Daoy (cell line): Measurements from ENCODE around the gene SDR9C7. TPM values are rescaled to one million over a fixed set of nuclear protein-coding genes. Genes with fewer than 3 reads are reported as not detected.
"Not testable (repeated sequence)": the region's sequence is repeated elsewhere in the genome, so short reads cannot be mapped to it uniquely, and the experiment has no call there.

Experiments used
- DNase-seq: peaks from one replicate; pipeline ENCODE4 v3.0.0-alpha.2; 2015; ENCODE audit warnings: low read depth
- total RNA-seq: library from RNA; depleted of rRNA; stranded (reverse); fragments of >200 nt; shearing (Covaris generic); gene quantifications from 2 replicates; pipeline ENCODE4 v1.2.3, GENCODE V29; 2014

SDR9C7 gene
- total RNA-seq, 1 experiment from 2014 or later: not detected

GRCh38 chr12:56953314-56953713 is 19.1 kb upstream of the SDR9C7 start:
- DNase-seq: no peak

- no peak for DNase-seq
Observed at GRCh38 chr12:56951582-56952339, 17.6 kb upstream of the SDR9C7 start.

GRCh38 chr12:56948881-56949280 is 14.7 kb upstream of the SDR9C7 start:
- no peak for DNase-seq

GRCh38 chr12:56948457-56948777 is 14.2 kb upstream of the SDR9C7 start:
- no peak for DNase-seq

GRCh38 chr12:56947633-56948456 is 13.6 kb upstream of the SDR9C7 start:
- DNase-seq: no peak

GRCh38 chr12:56943878-56944277 is 9.7 kb upstream of the SDR9C7 start:
- no peak for DNase-seq

GRCh38 chr12:56943374-56943773 is 9.2 kb upstream of the SDR9C7 start:
- DNase-seq: not testable (repeated sequence)

- DNase-seq: peak; percentile 52
Observed at GRCh38 chr12:56941299-56942017, 7.2 kb upstream of the SDR9C7 start.

- DNase-seq: not testable (repeated sequence)
Observed at GRCh38 chr12:56940942-56941298, 6.7 kb upstream of the SDR9C7 start.

GRCh38 chr12:56935752-56936151 is 1.5 kb upstream of the SDR9C7 start:
- no peak for DNase-seq

- DNase-seq: no peak
Observed at GRCh38 chr12:56935157-56935556, 949 bp upstream of the SDR9C7 start.

GRCh38 chr12:56932867-56933266 is 1.3 kb downstream of the SDR9C7 start:
- no peak for DNase-seq

GRCh38 chr12:56932146-56932545 is 2.1 kb downstream of the SDR9C7 start:
- no peak for DNase-seq

- peak; percentile 32 for DNase-seq
Observed at GRCh38 chr12:56931474-56931978, 2.7 kb downstream of the SDR9C7 start.

- DNase-seq: no peak
Observed at GRCh38 chr12:56930241-56930640, 4.0 kb downstream of the SDR9C7 start.

GRCh38 chr12:56929780-56930179 is 4.4 kb downstream of the SDR9C7 start:
- no peak for DNase-seq

GRCh38 chr12:56928262-56928661 is 5.9 kb downstream of the SDR9C7 start:
- no peak for DNase-seq

GRCh38 chr12:56927281-56927680 is 6.9 kb downstream of the SDR9C7 start:
- no peak for DNase-seq

- DNase-seq: no peak
Observed at GRCh38 chr12:56922031-56922430, 12.2 kb downstream of the SDR9C7 start.

- no peak for DNase-seq
Observed at GRCh38 chr12:56921346-56921745, 12.9 kb downstream of the SDR9C7 start.

GRCh38 chr12:56918139-56918538 is 16.1 kb downstream of the SDR9C7 start:
- not testable (repeated sequence) for DNase-seq

GRCh38 chr12:56916996-56917333 is 17.2 kb downstream of the SDR9C7 start:
- no peak for DNase-seq
